ENCODE data around the gene TUFT1. TPM values are rescaled to one million over a fixed set of nuclear protein-coding genes. Genes with fewer than 3 reads are reported as not detected.
A peak's percentile ranks its signal among the peaks of the same experiment; 100 is the strongest.
"Not testable (repeated sequence)": the region's sequence is repeated elsewhere in the genome, so short reads cannot be mapped to it uniquely, and the experiment has no call there.

Gene TUFT1
- total RNA-seq, 1 donor from 2014 or later = 33.3 TPM

- DNase-seq = no peak
Observed at GRCh38 chr1:151581451-151581850, 41.3 kb downstream of the TUFT1 start.

GRCh38 chr1:151581921-151582320 is 41.8 kb downstream of the TUFT1 start:
- no peak for DNase-seq

- DNase-seq = no peak
Observed at GRCh38 chr1:151583796-151584195, 43.7 kb downstream of the TUFT1 start.

GRCh38 chr1:151584278-151584677 is 44.2 kb downstream of the TUFT1 start:
- no peak for DNase-seq

- DNase-seq = no peak
Observed at GRCh38 chr1:151584780-151585179, 44.7 kb downstream of the TUFT1 start.

GRCh38 chr1:151585622-151586021 is 45.5 kb downstream of the TUFT1 start:
- DNase-seq = no peak

- DNase-seq = no peak
Observed at GRCh38 chr1:151590961-151591360, 50.9 kb downstream of the TUFT1 start.

- DNase-seq = no peak
Observed at GRCh38 chr1:151593730-151594129, 53.6 kb downstream of the TUFT1 start.

- DNase-seq = no peak
Observed at GRCh38 chr1:151594143-151594625, 54.1 kb downstream of the TUFT1 start.

GRCh38 chr1:151596166-151596953 is 56.3 kb downstream of the TUFT1 start:
- no peak for DNase-seq

- not testable (repeated sequence) for DNase-seq
Observed at GRCh38 chr1:151602550-151602949, 62.4 kb downstream of the TUFT1 start.

- no peak for DNase-seq
Observed at GRCh38 chr1:151604291-151604690, 64.2 kb downstream of the TUFT1 start.

GRCh38 chr1:151606384-151606783 is 66.3 kb downstream of the TUFT1 start:
- no peak for DNase-seq

- no peak for DNase-seq
Observed at GRCh38 chr1:151606857-151607256, 66.7 kb downstream of the TUFT1 start.

- DNase-seq = no peak
Observed at GRCh38 chr1:151610142-151610541, 70.0 kb downstream of the TUFT1 start.

- DNase-seq = peak; percentile 56
Observed at GRCh38 chr1:151611288-151611790, 71.2 kb downstream of the TUFT1 start.

GRCh38 chr1:151611832-151612500 is 71.9 kb downstream of the TUFT1 start, which contains the start of gene SNX27:
SNX27 (plus strand) TSS chr1:151612050; CDS start chr1:151612202, 152 bp downstream.
- peak; percentile 86 for DNase-seq

GRCh38 chr1:151612501-151613281 is 72.6 kb downstream of the TUFT1 start:
- DNase-seq = peak; percentile 35

GRCh38 chr1:151613282-151613780 is 73.2 kb downstream of the TUFT1 start:
- no peak for DNase-seq

- no peak for DNase-seq
Observed at GRCh38 chr1:151615711-151616504, 75.8 kb downstream of the TUFT1 start.

GRCh38 chr1:151616505-151616849 is 76.4 kb downstream of the TUFT1 start:
- no peak for DNase-seq

- DNase-seq = no peak
Observed at GRCh38 chr1:151618003-151618402, 77.9 kb downstream of the TUFT1 start.

Data from skin of body (tissue), 2 donors.